Sigmoid colon (tissue), 4 donors: ENCODE measurements around the gene GNG14.

Experiments
- CTCF ChIP-seq, 4 experiments: fragments of 450-650 bp in 3 of 4; fragments of 200-600 bp in 1 of 4; IDR thresholded peaks; one replicate each; pipeline ENCODE4 v1.5.1; 2016 to 2019; ENCODE audit warnings: antibody characterized with exemption in 4 of 4, mild to moderate bottlenecking in 3 of 4, moderate library complexity in 2 of 4
- EP300 ChIP-seq, 4 donors: sonication (generic); formaldehyde crosslinking; IDR thresholded peaks; one replicate each; pipeline ENCODE4 v1.6.1; 2017; ENCODE audit warnings: antibody characterized with exemption in 4 of 4
- POLR2A ChIP-seq, 2 donors: fragments of 450-650 bp; IDR thresholded peaks; one replicate each; pipeline ENCODE4 v1.6.1; 2016; ENCODE audit warnings: antibody characterized with exemption in 2 of 2, mild to moderate bottlenecking in 2 of 2, moderate library complexity in 2 of 2
- POLR2AphosphoS5 ChIP-seq, 4 donors: sonication (generic); formaldehyde crosslinking; IDR thresholded peaks; one replicate each; pipeline ENCODE4 v1.6.1; 2017; ENCODE audit warnings: antibody characterized with exemption in 4 of 4

- no peak for TF ChIP-seq POLR2A (IDR thresholded peaks at IDR 0.05)
- TF ChIP-seq POLR2AphosphoS5 (IDR thresholded peaks at IDR 0.05), result no peak
- TF ChIP-seq CTCF (IDR thresholded peaks at IDR 0.05), result no peak
- no peak for TF ChIP-seq EP300 (IDR thresholded peaks at IDR 0.05)
Measured at GRCh38 chr19:12711187-12711586, 23.4 kb downstream of the GNG14 start.
